Omental fat pad (tissue), 4 donors: ENCODE measurements around the gene TMEM186. TPM values are rescaled to one million over a fixed set of nuclear protein-coding genes. Genes with fewer than 3 reads are reported as not detected.
"Not testable (repeated sequence)": the region's sequence is repeated elsewhere in the genome, so short reads cannot be mapped to it uniquely, and the experiment has no call there.

ENCODE experiments used
- ATAC-seq: fragments of 150-250 bp; one replicate; pipeline ENCODE4 v1.9.1; 2016; ENCODE audit warnings: mild to moderate bottlenecking, moderate library complexity; ENCODE audit not compliant: low FRiP score
- DNase-seq: peaks from one replicate; pipeline ENCODE4 v3.0.0-alpha.2; 2019; ENCODE audit warnings: low spot score
- total RNA-seq, 4 donors: library from RNA; depleted of rRNA; stranded (reverse); fragments of >200 nt; gene quantifications; one replicate each; pipeline ENCODE4 v1.1.0, GENCODE V29; 2016
- TF ChIP-seq, protein P1 (sequence below), 3 donors: fragments of 450-650 bp; IDR thresholded peaks; one replicate each; pipeline ENCODE4 v1.5.1; 2016 to 2017; ENCODE audit warnings: antibody characterized with exemption in 3 of 3, mild to moderate bottlenecking in 3 of 3, moderate library complexity in 2 of 3

Gene TMEM186, protein sequence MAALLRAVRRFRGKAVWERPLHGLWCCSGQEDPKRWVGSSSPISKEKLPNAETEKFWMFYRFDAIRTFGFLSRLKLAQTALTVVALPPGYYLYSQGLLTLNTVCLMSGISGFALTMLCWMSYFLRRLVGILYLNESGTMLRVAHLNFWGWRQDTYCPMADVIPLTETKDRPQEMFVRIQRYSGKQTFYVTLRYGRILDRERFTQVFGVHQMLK
- total RNA-seq: 1 to 10 TPM; 3.6 to 8.2 (median 5.1) TPM

GRCh38 chr16:8797364-8798173 is at the start of gene TMEM186, which contains the start of gene PMM2:
Gene TMEM186 (minus strand): TSS chr16:8797639. CDS start chr16:8797614, 25 bp downstream.
Gene PMM2 (plus strand): TSS chr16:8797839. CDS start chr16:8797883, 44 bp downstream.
- DNase-seq: peak; percentile 79
- TF ChIP-seq, protein P1, sequence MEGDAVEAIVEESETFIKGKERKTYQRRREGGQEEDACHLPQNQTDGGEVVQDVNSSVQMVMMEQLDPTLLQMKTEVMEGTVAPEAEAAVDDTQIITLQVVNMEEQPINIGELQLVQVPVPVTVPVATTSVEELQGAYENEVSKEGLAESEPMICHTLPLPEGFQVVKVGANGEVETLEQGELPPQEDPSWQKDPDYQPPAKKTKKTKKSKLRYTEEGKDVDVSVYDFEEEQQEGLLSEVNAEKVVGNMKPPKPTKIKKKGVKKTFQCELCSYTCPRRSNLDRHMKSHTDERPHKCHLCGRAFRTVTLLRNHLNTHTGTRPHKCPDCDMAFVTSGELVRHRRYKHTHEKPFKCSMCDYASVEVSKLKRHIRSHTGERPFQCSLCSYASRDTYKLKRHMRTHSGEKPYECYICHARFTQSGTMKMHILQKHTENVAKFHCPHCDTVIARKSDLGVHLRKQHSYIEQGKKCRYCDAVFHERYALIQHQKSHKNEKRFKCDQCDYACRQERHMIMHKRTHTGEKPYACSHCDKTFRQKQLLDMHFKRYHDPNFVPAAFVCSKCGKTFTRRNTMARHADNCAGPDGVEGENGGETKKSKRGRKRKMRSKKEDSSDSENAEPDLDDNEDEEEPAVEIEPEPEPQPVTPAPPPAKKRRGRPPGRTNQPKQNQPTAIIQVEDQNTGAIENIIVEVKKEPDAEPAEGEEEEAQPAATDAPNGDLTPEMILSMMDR (IDR thresholded peaks at IDR 0.05): peak in 1 of 3 donors; percentile 7
- peak; percentile 98 for ATAC-seq

- DNase-seq (no peak), ATAC-seq (no peak)
- TF ChIP-seq, protein P1 (IDR thresholded peaks at IDR 0.05): no peak
These were observed 49.7 kb upstream of the TMEM186 start for GRCh38 chr16:8847145-8847544.

DNA sequence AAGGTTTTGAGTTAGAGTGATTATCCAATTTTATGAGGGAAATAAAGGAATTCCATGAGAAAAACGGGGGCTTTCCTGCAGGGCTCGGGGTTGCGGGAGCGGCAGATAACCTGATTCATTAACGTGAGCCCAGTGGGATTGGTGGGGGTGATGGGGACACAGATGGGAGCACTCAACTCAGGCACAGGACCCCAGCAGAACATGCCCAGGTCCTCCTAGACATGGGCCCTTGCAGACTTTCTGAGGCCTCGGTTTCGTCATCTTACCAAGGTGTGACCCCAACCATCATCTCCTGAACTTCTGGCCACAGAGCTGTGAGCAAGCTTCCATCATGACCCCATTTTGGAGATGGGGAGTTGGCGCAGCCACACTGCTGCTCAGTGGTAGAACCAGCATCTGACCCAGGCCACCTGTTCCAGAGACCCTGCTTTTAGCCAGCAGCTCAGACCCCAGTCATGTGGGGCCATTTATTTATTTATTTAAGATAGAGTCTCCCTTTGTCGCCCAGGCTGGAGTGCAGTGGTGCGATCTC is 49.0 kb upstream of the TMEM186 start:
- DNase-seq (no peak), ATAC-seq (no peak)
- TF ChIP-seq, protein P1 (IDR thresholded peaks at IDR 0.05): no peak

DNA sequence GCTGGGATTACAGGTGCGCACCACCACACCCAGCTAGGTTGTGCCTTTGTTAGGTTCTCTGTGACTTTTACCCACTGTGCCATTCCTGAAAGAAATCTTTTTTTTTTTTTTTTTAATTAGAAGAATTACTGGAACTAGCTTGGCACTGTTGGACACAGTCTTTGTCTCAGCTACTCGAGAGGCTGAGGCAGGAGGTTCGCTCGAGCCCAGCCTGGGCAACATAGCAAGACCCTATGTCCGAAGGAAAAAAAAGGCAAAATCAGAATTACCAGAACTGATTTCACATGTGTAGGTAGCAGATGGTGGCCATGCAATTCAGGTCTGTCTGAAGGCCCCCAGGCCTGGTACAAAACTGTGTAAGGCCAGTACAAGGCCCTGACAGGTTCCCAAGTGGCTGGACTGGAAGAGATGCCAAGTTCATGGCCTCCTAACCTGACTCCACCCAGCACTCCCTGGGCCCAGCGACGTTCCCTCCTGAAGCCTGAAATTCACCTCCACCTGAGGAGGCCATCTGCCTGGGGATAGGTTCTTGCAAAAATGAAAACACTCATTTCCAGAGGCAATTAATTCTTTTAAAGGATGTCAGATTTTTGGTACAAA is 48.4 kb upstream of the TMEM186 start:
- no peak for DNase-seq
- ATAC-seq: no peak
- TF ChIP-seq, protein P1 (IDR thresholded peaks at IDR 0.05): no peak

DNA sequence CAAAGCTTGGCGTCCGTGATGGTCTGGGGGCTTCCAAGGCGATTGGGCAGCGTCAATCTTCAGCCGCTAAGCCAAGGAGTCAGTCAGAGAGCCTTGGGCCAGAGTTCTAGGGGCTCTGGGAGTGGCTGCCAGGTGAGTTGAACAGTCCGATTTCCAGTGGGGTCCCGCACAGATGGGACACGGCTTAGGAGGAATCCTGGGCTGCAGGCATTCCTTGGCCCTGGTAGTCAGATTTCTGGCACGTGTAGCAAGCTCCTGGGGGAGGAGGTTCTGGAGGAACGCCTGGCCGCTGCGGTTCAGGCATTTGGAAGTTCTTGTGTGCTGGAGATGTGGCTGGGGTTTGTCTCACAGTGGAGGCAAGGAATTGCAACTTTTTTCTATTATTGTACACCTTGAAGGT is 45.9 kb upstream of the TMEM186 start:
- DNase-seq, ATAC-seq: not testable (repeated sequence)

DNA sequence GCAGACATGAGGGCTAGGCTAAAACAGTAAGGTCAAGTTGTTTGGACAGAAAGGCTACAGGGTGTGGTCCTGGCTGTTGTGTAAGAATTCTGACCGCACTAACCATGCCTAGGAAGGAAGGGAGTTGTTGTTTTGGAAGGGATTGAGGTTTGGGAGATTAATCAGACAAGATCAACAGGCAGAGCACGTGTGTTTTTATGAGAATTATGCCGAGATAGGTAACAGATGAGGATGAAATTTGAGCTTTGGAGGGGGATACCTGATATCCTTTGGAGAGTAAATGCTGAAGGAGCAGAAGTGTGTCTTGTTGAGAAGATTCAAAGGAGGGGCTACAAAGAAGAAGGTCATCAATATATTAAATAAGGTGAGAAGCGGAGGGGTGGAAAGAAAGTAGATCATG is 44.6 kb upstream of the TMEM186 start:
- not testable (repeated sequence) for ATAC-seq

GRCh38 chr16:8837594-8837993 is 40.2 kb upstream of the TMEM186 start:
- ATAC-seq, DNase-seq: not testable (repeated sequence)

More for the DNA sequence above, 44.6 kb upstream of the TMEM186 start:
- not testable (repeated sequence) for DNase-seq

DNA sequence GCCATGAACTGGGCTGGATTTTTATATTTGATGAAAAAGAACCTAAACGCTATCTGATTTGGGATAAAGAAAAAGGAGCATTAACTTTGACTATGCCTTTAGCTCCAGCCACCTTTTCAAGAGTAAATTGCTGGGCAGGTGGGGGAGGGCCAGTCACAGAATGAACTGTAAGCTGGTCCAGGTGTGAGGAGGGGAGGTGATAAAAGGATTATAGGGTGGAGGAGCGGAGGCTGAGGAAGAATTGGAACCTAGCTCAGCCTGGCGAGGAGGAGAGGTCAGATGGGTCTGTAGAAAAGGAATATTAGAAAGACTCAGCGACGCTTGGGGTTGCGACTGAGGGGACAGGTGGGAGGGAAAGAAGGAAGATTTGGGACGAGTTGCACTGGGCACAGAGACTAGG is 39.4 kb upstream of the TMEM186 start:
- not testable (repeated sequence) for DNase-seq, ATAC-seq

GRCh38 chr16:8832717-8833105 is 35.3 kb upstream of the TMEM186 start:
- DNase-seq (no peak), ATAC-seq (no peak)

More at GRCh38 chr16:8832717-8833105, 35.3 kb upstream of the TMEM186 start:
- TF ChIP-seq, protein P1 (IDR thresholded peaks at IDR 0.05): no peak
